Measurements from ENCODE around the gene HDAC6.

GRCh38 chrX:48815266-48815665 is 13.4 kb downstream of the HDAC6 start:
- TF ChIP-seq CTCF (IDR thresholded peaks at IDR 0.05) (no peak), POLR2A (IDR thresholded peaks at IDR 0.05; ENCODE audit: low read depth) (no peak)
